Heart right ventricle (tissue), 16 donors: ENCODE data around the gene KIAA2012. TPM values are rescaled to one million over a fixed set of nuclear protein-coding genes. Genes with fewer than 3 reads are reported as not detected.

Experiments
- ATAC-seq, 8 donors: fragments of 200-7000 bp; cut with Tn5 transposase; one replicate each; pipeline ENCODE4 v1.9.1; 2020; ENCODE audit warnings: mild to moderate bottlenecking in 8 of 8, moderate library complexity in 8 of 8, moderate number of reproducible peaks in 1 of 8
- DNase-seq, 2 donors: peaks; one replicate each; pipeline ENCODE4 v3.0.0-alpha.2; 2020
- H3K27ac ChIP-seq, 10 donors: fragments of 200-600 bp; sonication (generic) in 2 of 10; one replicate each; pipeline versions ENCODE4 v1.5.0 to v1.8.0; 2020 to 2022; ENCODE audit warnings: mild to moderate bottlenecking in 3 of 10
- H3K27me3 ChIP-seq, 7 donors: fragments of 200-600 bp; one replicate each; pipeline ENCODE4 v1.8.0; 2021 to 2022; ENCODE audit warnings: mild to moderate bottlenecking in 2 of 7
- H3K36me3 ChIP-seq, 9 donors: fragments of 200-600 bp; sonication (generic) in 1 of 9; one replicate each; pipeline versions ENCODE4 v1.5.0 to v1.8.0; 2020 to 2022; ENCODE audit warnings: mild to moderate bottlenecking in 2 of 9
- H3K4me1 ChIP-seq, 9 donors: fragments of 200-600 bp; sonication (generic) in 1 of 9; one replicate each; pipeline versions ENCODE4 v1.5.0 to v1.8.0; 2020 to 2022; ENCODE audit warnings: mild to moderate bottlenecking in 4 of 9
- H3K4me3 ChIP-seq, 10 donors: fragments of 200-600 bp; sonication (generic) in 2 of 10; one replicate each; pipeline versions ENCODE4 v1.5.0 to v1.8.0; 2020 to 2022; ENCODE audit warnings: mild to moderate bottlenecking in 7 of 10, moderate library complexity in 2 of 10
- H3K9me3 ChIP-seq, 11 donors: fragments of 200-600 bp in 10 of 11; sonication (generic) in 2 of 11; one replicate each; pipeline versions ENCODE4 v1.5.0 to v1.8.0; 2013 to 2022; ENCODE audit warnings: mild to moderate bottlenecking in 2 of 11, control low read depth in 1 of 11, moderate library complexity in 1 of 11
- WGBS, 2 donors: extraction: QIAGEN DNeasy Blood & Tissue Kit; methylation state at CpG; one replicate each; pipeline ENCODE4 v1.1.7; 2013; ENCODE audit warnings: inconsistent platforms in 1 of 2; 5-methylcytosine and 5-hydroxymethylcytosine counted together
- intact Hi-C, 10 donors: fragments of 100-400 bp; cut with DNase I; formaldehyde crosslinking; loops; one replicate each; pipeline versions ENCODE4 v1.11.1 to v1.14.2; 2022
- polyA plus RNA-seq, 2 donors: library from polyadenylated mRNA; stranded (reverse); fragments of 200-250 nt; gene quantifications; one replicate each; pipeline ENCODE4 v1.2.3, GENCODE V29; 2013
- total RNA-seq, 10 donors: library from RNA; stranded (reverse); fragmentation: NEBNext Ultra II Directional in 3 of 10; extraction: Animal tissue kit (Norgen Biotek cat#: 25700) in 3 of 10; gene quantifications; one replicate each; pipeline versions ENCODE4 v1.2.1 to v1.2.4, GENCODE V29; 2021 to 2023
- TF ChIP-seq, protein P1 (sequence below), 9 donors: fragments of 200-600 bp; sonication (generic) in 2 of 9; IDR thresholded peaks; one replicate each; pipeline versions ENCODE4 v1.5.0 to v1.8.0; 2021 to 2022; ENCODE audit warnings: antibody characterized with exemption in 9 of 9, mild to moderate bottlenecking in 5 of 9, moderate library complexity in 1 of 9
- donor health status: Arrhythmogenic right ventricular cardiomyopathy.
- donor health status: ischemic (EF 13 %, LVEDD 7.1; RV severe dilation, severe dysfunction).
- donor health status: healthy with polysubstance abuse.
- donor health status: DM: no; HTN: yes; CAD: no.
- donor health status: DM: no; HTN: no; CAD: no.
- donor health status: ischemic (EF 25% LVEDD 6.9; RV normal size, moderate dysfunction).
- donor health status: ischemic (EF 25% LVEDD 5.7; RV mildly dilated, moderate dysfunction).
- donor health status: healthy.
- donor health status: DM: yes; HTN: yes; CAD: no.
- donor health status: Ischemic cardiomyopathy.
- donor health status: ischemic (EF 35%, LVEDD 5.7; RV mildly dilated, moderate dysfunction).
- donor health status: nonischemic (EF 11% LVEDD 7.7; RV severe dilation, severe dysfunction).
- donor health status: DM: yes; HTN: yes; CAD: no.
- donor health status: PGD.
- donor health status: ischemic (EF 29% LVEDD 5.4; RV normal size, mild dysfunction).
- donor health status: nonischemic (EF 23%, LVEDD 6.1; RV moderate dilation, normal function).

KIAA2012 gene
- total and polyA plus RNA-seq, 12 donors: not detected

DNA sequence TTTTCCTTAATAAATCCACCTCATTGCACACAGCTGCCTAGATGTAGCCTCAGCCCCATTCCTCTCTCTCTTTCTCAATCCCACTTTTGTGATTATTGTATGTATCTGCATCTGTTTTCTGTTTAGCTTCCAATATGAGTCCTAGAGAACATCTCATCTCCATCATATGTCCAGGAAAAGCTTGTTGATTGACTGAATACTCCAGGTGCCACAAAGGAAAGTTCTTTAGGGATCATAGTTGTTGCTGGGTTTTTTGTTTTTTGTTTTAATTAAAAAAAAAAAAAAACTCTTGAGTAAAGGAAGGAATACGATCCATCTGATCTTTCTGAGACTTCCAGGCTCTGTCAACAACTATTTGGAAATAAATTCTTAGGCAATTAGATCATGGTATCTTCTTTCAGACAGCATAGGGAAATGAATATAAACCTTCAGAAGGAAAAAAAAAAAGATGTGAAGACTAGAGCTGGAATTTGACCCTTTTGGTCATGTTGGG is 42.5 kb downstream of the KIAA2012 start:
- H3K4me1 ChIP-seq: peaks cover 0 to 15% (median 0%) of the 10 kb centered on the region in 9 donors
- no peaks in the 10 kb centered on the region for H3K36me3 ChIP-seq
- TF ChIP-seq, protein P1, sequence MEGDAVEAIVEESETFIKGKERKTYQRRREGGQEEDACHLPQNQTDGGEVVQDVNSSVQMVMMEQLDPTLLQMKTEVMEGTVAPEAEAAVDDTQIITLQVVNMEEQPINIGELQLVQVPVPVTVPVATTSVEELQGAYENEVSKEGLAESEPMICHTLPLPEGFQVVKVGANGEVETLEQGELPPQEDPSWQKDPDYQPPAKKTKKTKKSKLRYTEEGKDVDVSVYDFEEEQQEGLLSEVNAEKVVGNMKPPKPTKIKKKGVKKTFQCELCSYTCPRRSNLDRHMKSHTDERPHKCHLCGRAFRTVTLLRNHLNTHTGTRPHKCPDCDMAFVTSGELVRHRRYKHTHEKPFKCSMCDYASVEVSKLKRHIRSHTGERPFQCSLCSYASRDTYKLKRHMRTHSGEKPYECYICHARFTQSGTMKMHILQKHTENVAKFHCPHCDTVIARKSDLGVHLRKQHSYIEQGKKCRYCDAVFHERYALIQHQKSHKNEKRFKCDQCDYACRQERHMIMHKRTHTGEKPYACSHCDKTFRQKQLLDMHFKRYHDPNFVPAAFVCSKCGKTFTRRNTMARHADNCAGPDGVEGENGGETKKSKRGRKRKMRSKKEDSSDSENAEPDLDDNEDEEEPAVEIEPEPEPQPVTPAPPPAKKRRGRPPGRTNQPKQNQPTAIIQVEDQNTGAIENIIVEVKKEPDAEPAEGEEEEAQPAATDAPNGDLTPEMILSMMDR (IDR thresholded peaks at IDR 0.05): no peak
- peaks cover 0 to 6% (median 0%) of the 10 kb centered on the region in 11 donors for H3K9me3 ChIP-seq
- no peak overlapping the region for H3K4me3 ChIP-seq
- no peak for DNase-seq
- WGBS, 2 donors: 32 to 34% methylated on average over 1 of the region's 1 CpG
- ATAC-seq: peak in 2 of 8 donors; percentile 65 to 81
- H3K27me3 ChIP-seq: peaks cover 0 to 13% (median 7%) of the 10 kb centered on the region in 7 donors
- H3K27ac ChIP-seq: no peak overlapping the region
- intact Hi-C loops: no loop called here

- Histone ChIP-seq H3K27me3 (peaks cover 0 to 13% (median 7%) of the 10 kb centered on the region in 7 donors), H3K9me3 (peaks cover 0 to 12% (median 0%) of the 10 kb centered on the region in 11 donors), H3K27ac (no peak overlapping the region), H3K4me1 (peaks cover 0 to 23% (median 0%) of the 10 kb centered on the region in 9 donors), H3K36me3 (no peaks in the 10 kb centered on the region), H3K4me3 (no peak overlapping the region)
- 71 to 87% methylated on average over 1 of the region's 1 CpG for WGBS, 2 donors
- ATAC-seq: no peak
- intact Hi-C loops: no loop called here
- TF ChIP-seq, protein P1 (IDR thresholded peaks at IDR 0.05): no peak
- no peak for DNase-seq
Measured at GRCh38 chr2:202116691-202117090, 43.6 kb downstream of the KIAA2012 start.

DNA sequence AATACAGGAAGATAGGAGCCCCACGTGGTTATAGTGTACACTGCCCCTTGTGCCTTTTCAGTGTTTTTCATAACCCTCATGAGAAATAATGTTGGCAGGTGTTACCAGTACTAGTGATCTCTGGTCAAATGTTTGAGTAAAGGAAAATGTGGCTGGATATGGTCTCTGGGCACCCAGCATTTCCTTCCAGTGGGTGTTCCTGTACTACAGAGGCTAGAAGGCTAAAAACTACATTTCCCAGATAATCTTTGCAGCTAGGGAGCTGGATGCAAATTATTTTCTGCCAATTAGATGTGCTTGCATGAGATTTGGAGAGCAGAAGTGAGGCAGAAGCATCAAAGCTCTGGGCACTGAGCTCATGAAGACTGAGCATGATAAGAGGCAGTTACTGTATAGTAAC is 45.1 kb downstream of the KIAA2012 start:
- H3K27me3 ChIP-seq: peaks cover 0 to 11% (median under 1%) of the 10 kb centered on the region in 7 donors
- ATAC-seq (no peak), DNase-seq (no peak)
- no peak overlapping the region for H3K4me3 ChIP-seq
- intact Hi-C loops: no loop called here
- TF ChIP-seq, protein P1 (IDR thresholded peaks at IDR 0.05): no peak
- H3K9me3 ChIP-seq: peaks cover 0 to 12% (median 0%) of the 10 kb centered on the region in 11 donors
- H3K36me3 ChIP-seq: no peaks in the 10 kb centered on the region
- H3K4me1 ChIP-seq: peaks cover 0 to 32% (median 0%) of the 10 kb centered on the region in 9 donors
- WGBS, 2 donors: 62 to 75% methylated on average over 1 of the region's 1 CpG
- H3K27ac ChIP-seq: no peak overlapping the region

GRCh38 chr2:202120828-202121227 is 47.8 kb downstream of the KIAA2012 start:
- peaks cover 0 to 4% (median 0%) of the 10 kb centered on the region in 7 donors for H3K27me3 ChIP-seq
- WGBS, 2 donors: 75 to 77% methylated on average over 3 of the region's 3 CpGs

More at GRCh38 chr2:202120828-202121227, 47.8 kb downstream of the KIAA2012 start:
- intact Hi-C loops: no loop called here
- TF ChIP-seq, protein P1 (IDR thresholded peaks at IDR 0.05): no peak
- Histone ChIP-seq H3K4me1 (peaks cover 0 to 17% (median 0%) of the 10 kb centered on the region in 9 donors), H3K4me3 (no peak overlapping the region), H3K36me3 (no peaks in the 10 kb centered on the region), H3K27ac (no peak overlapping the region), H3K9me3 (peaks cover 0 to 12% (median 0%) of the 10 kb centered on the region in 11 donors)
- no peak for DNase-seq
- no peak for ATAC-seq
